ENCODE results near the gene BTNL8. TPM values are rescaled to one million over a fixed set of nuclear protein-coding genes. Genes with fewer than 3 reads are reported as not detected.
A peak's percentile ranks its signal among the peaks of the same experiment; 100 is the strongest.

Gene BTNL8
- total and polyA plus RNA-seq, 9 donors = 0.04 to 3.9 (median 0.32) TPM; not detected in 5

GRCh38 chr5:180860887-180861822 lies 37.8 kb upstream of the BTNL8 start, which contains the start of gene ZFP62:
Gene ZFP62, minus strand, starts transcription at chr5:180861276. Its CDS starts 57 bp downstream, at chr5:180861219.
- 0 to 1% (median 0%) methylated on average over 64 to 84 of the region's 84 CpGs for WGBS, 3 donors

GRCh38 chr5:180862645-180863044 lies 36.3 kb upstream of the BTNL8 start:
- no peak overlapping the region for H3K27ac ChIP-seq
- TF ChIP-seq EP300 (IDR thresholded peaks at IDR 0.05) (no peak), POLR2A (IDR thresholded peaks at IDR 0.05) (no peak), CTCF (IDR thresholded peaks at IDR 0.05) (no peak)
- peak in 3 of 5 donors; percentile 26 to 41 (median 31) for DNase-seq
- H3K4me3 ChIP-seq = no peak overlapping the region
- H3K4me1 ChIP-seq (ENCODE audit: insufficient read depth) = peaks cover 3% of the 10 kb centered on the region
- no peaks in the 10 kb centered on the region for H3K9me3 ChIP-seq
- intact Hi-C loops (cut with DNase I) = loop anchor here in 2 of 4 donors (5.0 to 10.0 kb wide), 3 partner anchors 60 to 298 kb away; partner anchors contain the start of gene MGAT1 (in 1 of the 2)
- H3K27me3 ChIP-seq = no peaks in the 10 kb centered on the region
- H3K36me3 ChIP-seq = no peaks in the 10 kb centered on the region
- 53 to 54% (median 53%) methylated on average over 11 of the region's 11 CpGs for WGBS, 3 donors

More at GRCh38 chr5:180860887-180861822, 37.8 kb upstream of the BTNL8 start, which contains the start of gene ZFP62:
- Histone ChIP-seq H3K9me3 (no peaks in the 10 kb centered on the region), H3K4me3 (peak within 1 kb of the TSS; percentile 80), H3K27ac (peak within 1 kb of the TSS; percentile 64 to 77), H3K4me1 (ENCODE audit: insufficient read depth) (peaks cover 3% of the 10 kb centered on the region), H3K27me3 (no peaks in the 10 kb centered on the region), H3K36me3 (no peaks in the 10 kb centered on the region)
- intact Hi-C loops (cut with DNase I) = loop anchor here in 2 of 4 donors (5.0 to 10.0 kb wide), 3 partner anchors 59 to 296 kb away; partner anchors contain the start of gene MGAT1 (in 1 of the 2)
- DNase-seq = peak; percentile 88 to 95 (median 92)
- peak in 1 of 3 donors; percentile 27 for TF ChIP-seq CTCF (IDR thresholded peaks at IDR 0.05)
- peak; percentile 41 for TF ChIP-seq POLR2A (IDR thresholded peaks at IDR 0.05)
- no peak for TF ChIP-seq EP300 (IDR thresholded peaks at IDR 0.05)

- intact Hi-C loops (cut with DNase I) = loop anchor here in 3 of 4 donors (5.0 to 10.0 kb wide), 3 partner anchors 79 to 301 kb away; no protein-coding TSS in a partner anchor
- Histone ChIP-seq H3K27ac (no peak overlapping the region), H3K4me3 (no peak overlapping the region), H3K27me3 (no peaks in the 10 kb centered on the region), H3K4me1 (ENCODE audit: insufficient read depth) (no peaks in the 10 kb centered on the region), H3K36me3 (no peaks in the 10 kb centered on the region), H3K9me3 (no peaks in the 10 kb centered on the region)
- WGBS, 3 donors = 67 to 73% (median 73%) methylated on average over 5 of the region's 5 CpGs
- no peak for DNase-seq
- TF ChIP-seq POLR2A (IDR thresholded peaks at IDR 0.05) (no peak), CTCF (IDR thresholded peaks at IDR 0.05) (no peak), EP300 (IDR thresholded peaks at IDR 0.05) (no peak)
These were observed 32.8 kb upstream of the BTNL8 start for GRCh38 chr5:180865981-180866695.

GRCh38 chr5:180866985-180867384 lies 32.0 kb upstream of the BTNL8 start:
- WGBS, 3 donors = 82 to 83% (median 82%) methylated on average over 10 of the region's 10 CpGs
- TF ChIP-seq CTCF (IDR thresholded peaks at IDR 0.05) = no peak
- no peak for TF ChIP-seq POLR2A (IDR thresholded peaks at IDR 0.05)
- TF ChIP-seq EP300 (IDR thresholded peaks at IDR 0.05) = no peak
- Histone ChIP-seq H3K4me1 (ENCODE audit: insufficient read depth) (no peaks in the 10 kb centered on the region), H3K4me3 (no peak overlapping the region), H3K27ac (no peak overlapping the region), H3K36me3 (no peaks in the 10 kb centered on the region), H3K9me3 (no peaks in the 10 kb centered on the region), H3K27me3 (no peaks in the 10 kb centered on the region)
- no peak for DNase-seq
- intact Hi-C loops (cut with DNase I) = loop anchor here in 3 of 4 donors (5.0 to 10.0 kb wide), 3 partner anchors 80 to 302 kb away; no protein-coding TSS in a partner anchor
